ENCODE measurements around the gene TMEM181.
"Not testable (repeated sequence)": the region's sequence is repeated elsewhere in the genome, so short reads cannot be mapped to it uniquely, and the experiment has no call there.

TMEM181 gene

DNA sequence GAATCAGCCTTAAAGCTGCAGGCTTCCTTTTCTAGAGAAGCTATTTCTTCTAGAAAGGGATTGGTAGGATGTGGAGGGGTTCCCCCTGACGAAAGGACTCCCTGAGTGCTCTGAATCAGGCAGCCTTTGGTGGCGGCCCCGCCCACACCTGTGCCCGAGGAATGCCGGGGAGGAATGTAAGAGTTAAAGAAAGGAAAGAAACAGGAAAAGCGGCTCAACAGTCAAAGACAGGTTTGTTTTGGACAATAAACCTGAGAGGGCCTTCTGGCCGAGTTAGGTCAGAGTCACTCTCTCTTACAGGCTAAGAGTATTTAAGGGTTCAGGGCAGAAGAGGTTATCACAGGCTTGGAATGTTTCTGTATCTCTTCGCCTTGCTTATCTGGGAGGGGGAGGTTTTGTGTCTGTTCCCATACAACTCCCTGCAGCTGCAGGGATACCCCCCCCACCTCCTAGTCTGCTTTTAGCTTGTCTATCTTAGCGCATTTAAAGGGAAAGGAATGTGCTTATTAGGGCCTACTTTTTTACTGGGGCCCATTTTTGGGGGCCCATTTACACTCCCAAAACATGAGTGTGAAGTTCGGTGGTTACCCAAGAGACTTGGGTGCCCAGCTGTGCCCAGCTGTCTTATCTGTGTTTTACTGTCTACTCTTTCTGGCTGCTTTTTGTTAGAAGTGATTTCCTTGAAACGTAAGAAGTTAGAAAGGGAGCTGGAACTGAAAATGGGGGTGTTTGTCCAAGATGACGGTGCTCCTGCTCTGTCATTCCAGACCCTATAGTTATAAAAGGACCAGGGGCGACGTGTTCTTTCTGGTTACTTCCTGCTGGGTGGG, 51.9 kb downstream of the TMEM181 start:
- no peak overlapping the region for H3K4me3 ChIP-seq (ENCODE audit: low read depth, low read length)
- no peak for TF ChIP-seq CTCF (IDR thresholded peaks at IDR 0.05; ENCODE audit: low read depth, low read length)

GRCh38 chr6:158614606-158615005, 54.7 kb downstream of the TMEM181 start:
- not testable (repeated sequence) for H3K4me3 ChIP-seq (ENCODE audit: low read depth, low read length)

DNA sequence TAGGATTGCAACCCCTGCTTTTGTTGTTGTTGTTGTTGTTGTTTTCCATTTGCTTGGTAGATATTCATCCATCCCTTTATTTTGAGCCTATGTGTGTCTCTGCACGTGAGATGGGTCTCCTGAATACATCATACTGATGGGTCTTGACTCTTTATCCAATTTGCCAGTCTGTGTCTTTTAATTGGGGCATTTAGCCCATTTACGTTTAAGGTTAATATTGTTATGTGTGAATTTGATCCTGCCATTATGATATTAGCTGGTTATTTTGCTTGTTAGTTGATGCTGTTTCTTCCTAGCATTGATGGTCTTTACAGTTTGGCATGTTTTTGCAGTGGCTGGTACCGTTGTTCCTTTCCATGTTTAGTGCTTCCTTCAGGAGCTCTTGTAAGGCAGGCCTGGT, 58.4 kb downstream of the TMEM181 start:
- not testable (repeated sequence) for H3K4me3 ChIP-seq (ENCODE audit: low read depth, low read length)

GRCh38 chr6:158619922-158620801, 60.3 kb downstream of the TMEM181 start:
- no peak for TF ChIP-seq CTCF (IDR thresholded peaks at IDR 0.05; ENCODE audit: low read depth, low read length)
- no peak overlapping the region for H3K4me3 ChIP-seq (ENCODE audit: low read depth, low read length)

DNA sequence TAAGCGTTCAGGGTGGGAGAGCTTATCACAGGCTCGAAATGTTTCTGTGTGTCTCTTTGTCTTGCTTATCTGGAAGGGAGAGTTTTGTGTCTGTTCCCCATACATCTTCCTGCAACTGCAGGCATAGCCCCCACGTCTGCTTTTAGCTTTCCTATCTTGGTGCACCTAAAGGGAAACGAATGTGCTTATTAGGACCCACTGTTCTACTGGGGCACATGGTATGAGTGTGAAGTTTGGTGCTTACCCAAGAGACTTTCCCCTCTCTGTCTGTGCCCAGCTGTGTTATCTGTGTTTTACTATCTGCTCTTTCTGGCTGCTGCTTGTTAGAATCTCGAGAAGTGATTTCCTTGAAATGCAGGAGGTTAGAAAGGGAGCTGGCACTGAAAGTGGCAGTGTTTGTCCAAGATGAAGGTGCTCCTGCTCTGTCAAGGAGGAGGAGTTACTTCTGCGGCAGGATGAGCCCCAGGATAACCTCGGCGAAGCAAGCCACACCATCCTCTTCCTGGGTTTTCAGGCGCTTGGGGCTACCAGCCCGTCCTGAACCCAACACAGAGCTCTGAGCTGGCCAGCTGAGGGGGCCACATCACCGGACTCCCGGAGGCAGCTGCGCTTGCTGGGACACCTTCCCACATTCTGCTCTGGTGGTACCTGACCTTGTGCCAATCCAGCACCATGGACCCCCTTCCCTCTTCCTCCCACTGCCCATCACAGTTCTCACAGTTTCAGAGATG, 61.2 kb downstream of the TMEM181 start:
- TF ChIP-seq CTCF (IDR thresholded peaks at IDR 0.05; ENCODE audit: low read depth, low read length): no peak
- no peak overlapping the region for H3K4me3 ChIP-seq (ENCODE audit: low read depth, low read length)

DNA sequence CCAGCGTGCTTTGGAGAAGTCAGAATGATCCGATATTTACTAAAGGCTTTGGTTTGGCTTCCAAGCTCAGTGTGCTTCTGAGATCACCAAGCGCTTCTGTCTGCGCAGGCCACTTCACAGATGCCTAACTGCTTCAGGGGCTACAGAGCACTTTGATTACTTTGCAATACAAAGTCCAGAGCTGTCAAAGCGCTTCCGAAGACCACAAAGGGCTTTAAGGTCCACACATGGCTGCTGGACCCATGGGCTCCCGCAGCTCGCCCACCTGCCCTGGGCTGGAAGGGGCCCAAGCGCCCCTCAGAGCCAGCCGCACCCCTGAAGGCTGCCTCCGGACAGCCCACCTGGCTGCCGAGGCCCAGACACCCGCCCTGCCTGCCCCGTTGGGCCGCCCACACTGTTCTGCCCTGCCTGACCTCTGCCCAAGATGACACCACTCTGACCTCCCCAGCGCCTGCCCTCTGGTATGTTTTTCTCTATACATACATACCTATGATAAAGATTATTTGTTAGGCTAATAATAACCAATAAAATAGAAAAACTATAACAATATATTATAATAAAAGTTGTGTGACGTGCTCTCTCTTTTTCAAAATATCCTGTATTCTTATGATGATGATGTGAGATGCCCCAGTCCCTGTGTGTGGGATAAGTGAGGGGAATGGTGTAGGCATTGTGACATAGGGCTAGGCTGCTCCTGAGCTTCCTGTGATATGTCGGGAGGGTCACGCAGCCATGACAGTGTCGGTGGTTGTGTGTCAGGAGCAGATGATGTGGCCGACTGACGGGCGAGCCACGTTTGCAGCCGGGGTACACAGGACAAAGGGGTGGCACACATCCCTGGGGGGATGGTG, 62.0 kb downstream of the TMEM181 start:
- TF ChIP-seq CTCF (IDR thresholded peaks at IDR 0.05; ENCODE audit: low read depth, low read length): no peak

GRCh38 chr6:158622545-158623190, 62.8 kb downstream of the TMEM181 start:
- H3K4me3 ChIP-seq (ENCODE audit: low read depth, low read length): no peak overlapping the region

More for the DNA sequence above, 62.0 kb downstream of the TMEM181 start:
- H3K4me3 ChIP-seq (ENCODE audit: low read depth, low read length): no peak overlapping the region

More at GRCh38 chr6:158622545-158623190, 62.8 kb downstream of the TMEM181 start:
- no peak for TF ChIP-seq CTCF (IDR thresholded peaks at IDR 0.05; ENCODE audit: low read depth, low read length)

Measured in WI38 (cell line).